CD14-positive monocyte (primary cell): Measurements from ENCODE around the gene PTCD1. TPM values are rescaled to one million over a fixed set of nuclear protein-coding genes. Genes with fewer than 3 reads are reported as not detected.

Experiments used
- DNase-seq, 3 donors: peaks; one replicate each; pipeline ENCODE4 v3.0.0-alpha.2; 2011 to 2022
- H2AFZ ChIP-seq: 2 replicates; pipeline ENCODE4 v1.6.0; 2012; ENCODE audit warnings: mild to moderate bottlenecking, low read depth, low read length, inconsistent platforms; ENCODE audit not compliant: insufficient read depth, poor library complexity, severe bottlenecking
- H3K27ac ChIP-seq, 2 donors: 1 replicate in 1 of 2; 2 replicates in 1 of 2; pipeline ENCODE4 v1.5.1; 2012 to 2013; ENCODE audit warnings: low read length in 2 of 2, control low read depth in 1 of 2, inconsistent platforms in 1 of 2, low read depth in 1 of 2, mild to moderate bottlenecking in 1 of 2
- H3K27me3 ChIP-seq, 2 donors: one replicate each; pipeline versions ENCODE4 v1.6.0 to v1.6.1; 2011 to 2013; ENCODE audit warnings: low read length in 2 of 2; ENCODE audit not compliant: control insufficient read depth in 2 of 2, insufficient read depth in 2 of 2
- H3K36me3 ChIP-seq, 2 donors: replicated peaks in 1 of 2; 1 replicate in 1 of 2; 2 replicates in 1 of 2; pipeline versions ENCODE4 v1.5.1 to v1.6.1; 2012 to 2013; ENCODE audit warnings: low read length in 2 of 2, control low read depth in 1 of 2, inconsistent platforms in 1 of 2, mild to moderate bottlenecking in 1 of 2; ENCODE audit not compliant: insufficient read depth in 2 of 2, control insufficient read depth in 1 of 2
- H3K4me1 ChIP-seq, 2 donors: 1 replicate in 1 of 2; 2 replicates in 1 of 2; pipeline versions ENCODE4 v1.5.1 to v1.6.1; 2012 to 2013; ENCODE audit warnings: low read length in 2 of 2, control low read depth in 1 of 2, inconsistent platforms in 1 of 2, mild to moderate bottlenecking in 1 of 2, moderate library complexity in 1 of 2; ENCODE audit not compliant: insufficient read depth in 2 of 2, control insufficient read depth in 1 of 2
- H3K4me2 ChIP-seq: replicated peaks from 2 replicates; pipeline ENCODE3; 2012; ENCODE audit warnings: low read length, moderate library complexity, mild to moderate bottlenecking; ENCODE audit not compliant: poor library complexity, severe bottlenecking; ENCODE audit errors: extremely low read depth
- H3K4me3 ChIP-seq, 3 experiments: fragments of 200-600 bp in 1 of 3; sonication (generic) in 1 of 3; replicated peaks in 1 of 3; 1 replicate in 2 of 3; 2 replicates in 1 of 3; pipeline ENCODE4 v1.5.1; 2011 to 2013; ENCODE audit warnings: low read length in 3 of 3, mild to moderate bottlenecking in 3 of 3, control low read depth in 2 of 3, low read depth in 2 of 3, inconsistent platforms in 1 of 3, moderate library complexity in 1 of 3
- H3K79me2 ChIP-seq: 2 replicates; pipeline ENCODE4 v1.6.0; 2012; ENCODE audit warnings: mild to moderate bottlenecking, control low read depth, inconsistent platforms, low read length, moderate library complexity; ENCODE audit not compliant: insufficient read depth
- H3K9ac ChIP-seq: 2 replicates; pipeline ENCODE4 v1.6.0; 2017; ENCODE audit warnings: low read length, mild to moderate bottlenecking; ENCODE audit not compliant: insufficient read depth, poor library complexity, severe bottlenecking
- H3K9me3 ChIP-seq, 2 donors: replicated peaks in 1 of 2; 1 replicate in 1 of 2; 2 replicates in 1 of 2; pipeline versions ENCODE4 v1.5.1 to v1.6.1; 2012 to 2013; ENCODE audit warnings: low read length in 2 of 2, control low read depth in 1 of 2; ENCODE audit not compliant: control insufficient read depth in 1 of 2, insufficient read depth in 1 of 2
- H4K20me1 ChIP-seq: 2 replicates; pipeline ENCODE4 v1.6.0; 2012; ENCODE audit warnings: mild to moderate bottlenecking, low read length, control low read depth, moderate library complexity; ENCODE audit not compliant: insufficient read depth
- H3K27ac Mint-ChIP-seq, 7 donors: one replicate each; pipeline ENCODE4 v1.8.0; 2020; ENCODE audit warnings: mild to moderate bottlenecking in 7 of 7, mixed read lengths in 7 of 7, moderate library complexity in 6 of 7, inconsistent platforms in 2 of 7
- H3K27me3 Mint-ChIP-seq, 3 donors: one replicate each; pipeline ENCODE4 v1.8.0; 2021 to 2022; ENCODE audit warnings: low read depth in 3 of 3, mild to moderate bottlenecking in 3 of 3, mixed read lengths in 3 of 3, moderate library complexity in 3 of 3, inconsistent platforms in 1 of 3
- H3K36me3 Mint-ChIP-seq, 2 donors: one replicate each; pipeline ENCODE4 v1.8.0; 2020; ENCODE audit warnings: mixed read lengths in 2 of 2, inconsistent platforms in 1 of 2, mild to moderate bottlenecking in 1 of 2
- H3K4me1 Mint-ChIP-seq: one replicate; pipeline ENCODE4 v1.8.0; 2020; ENCODE audit warnings: mild to moderate bottlenecking, mixed read lengths
- H3K4me3 Mint-ChIP-seq, 2 donors: one replicate each; pipeline ENCODE4 v1.8.0; 2020; ENCODE audit warnings: mild to moderate bottlenecking in 2 of 2, mixed read lengths in 2 of 2, moderate library complexity in 1 of 2
- H3K9me3 Mint-ChIP-seq, 7 donors: one replicate each; pipeline ENCODE4 v1.8.0; 2020 to 2022; ENCODE audit warnings: mixed read lengths in 7 of 7, mild to moderate bottlenecking in 6 of 7, moderate library complexity in 6 of 7, inconsistent platforms in 2 of 7
- WGBS: methylation state at CpG from one replicate; pipeline ENCODE4 v1.1.5; 2013; ENCODE audit warnings: missing lambda C conversion rate; ENCODE audit not compliant: insufficient coverage; 5-methylcytosine and 5-hydroxymethylcytosine counted together
- intact Hi-C, 2 donors: fragments of 100-400 bp; cut with micrococcal nuclease; formaldehyde crosslinking; loops; one replicate each; pipeline versions ENCODE4 v1.15.0 to v1.15.1; 2023
- polyA plus RNA-seq, 3 donors: library from polyadenylated mRNA; depleted of rRNA in 1 of 3; unstranded in 2 of 3; stranded (reverse) in 1 of 3; fragments of 300-500 nt in 2 of 3; fragments of >200 nt in 1 of 3; fragmentation: Illumina TruSeq in 2 of 3; gene quantifications; 1 replicate in 2 of 3; 2 replicates in 1 of 3; pipeline ENCODE4 v1.2.3, GENCODE V29; 2012 to 2021
- TF ChIP-seq, protein P1 (sequence below): fragments of 200-600 bp; IDR thresholded peaks from one replicate; pipeline ENCODE4 v1.8.0; 2022; ENCODE audit warnings: antibody characterized with exemption, mild to moderate bottlenecking

The PTCD1 gene
- polyA plus RNA-seq, 3 donors: 0.74 to 4.3 (median 1.6) TPM

DNA sequence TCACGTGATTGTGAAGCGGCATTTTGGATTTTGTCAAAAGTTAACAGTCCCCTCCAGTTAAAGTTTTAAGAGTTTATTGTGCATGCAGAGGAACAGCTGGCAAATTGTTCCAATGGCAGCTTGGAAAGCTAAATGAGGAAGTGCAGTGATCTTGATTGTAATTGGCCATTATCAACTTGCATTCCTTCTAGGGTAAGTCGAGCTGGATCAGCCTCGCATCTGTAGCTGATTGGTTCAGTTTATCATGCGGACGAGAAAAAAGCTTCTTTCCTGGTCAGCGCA is 34.7 kb upstream of the PTCD1 start:
- Histone ChIP-seq H3K9me3 (no peaks in the 10 kb centered on the region), H3K4me3 (peak overlapping the region; percentile 61 to 87 (median 76)), H4K20me1 (no peaks in the 10 kb centered on the region), H3K27ac (peak overlapping the region; percentile 74 to 80), H3K36me3 (no peaks in the 10 kb centered on the region), H3K4me1 (peaks cover 10 to 22% of the 10 kb centered on the region in 2 donors), H3K79me2 (peaks cover 54% of the 10 kb centered on the region), H3K9ac (peak overlapping the region; percentile 79), H2AFZ (peak overlapping the region; percentile 99), H3K27me3 (no peaks in the 10 kb centered on the region), H3K4me2 (peak overlapping the region; percentile 99)
- Mint-ChIP-seq H3K4me3 (peak overlapping the region; percentile 88 to 97), H3K36me3 (peaks cover 5 to 17% of the 10 kb centered on the region in 2 donors), H3K27me3 (peaks cover 15 to 24% (median 15%) of the 10 kb centered on the region in 3 donors), H3K27ac (peak overlapping the region; percentile 91 to 95 (median 93)), H3K9me3 (peaks cover 0 to 3% (median 2%) of the 10 kb centered on the region in 7 donors), H3K4me1 (peaks cover 18% of the 10 kb centered on the region)
- TF ChIP-seq, protein P1, sequence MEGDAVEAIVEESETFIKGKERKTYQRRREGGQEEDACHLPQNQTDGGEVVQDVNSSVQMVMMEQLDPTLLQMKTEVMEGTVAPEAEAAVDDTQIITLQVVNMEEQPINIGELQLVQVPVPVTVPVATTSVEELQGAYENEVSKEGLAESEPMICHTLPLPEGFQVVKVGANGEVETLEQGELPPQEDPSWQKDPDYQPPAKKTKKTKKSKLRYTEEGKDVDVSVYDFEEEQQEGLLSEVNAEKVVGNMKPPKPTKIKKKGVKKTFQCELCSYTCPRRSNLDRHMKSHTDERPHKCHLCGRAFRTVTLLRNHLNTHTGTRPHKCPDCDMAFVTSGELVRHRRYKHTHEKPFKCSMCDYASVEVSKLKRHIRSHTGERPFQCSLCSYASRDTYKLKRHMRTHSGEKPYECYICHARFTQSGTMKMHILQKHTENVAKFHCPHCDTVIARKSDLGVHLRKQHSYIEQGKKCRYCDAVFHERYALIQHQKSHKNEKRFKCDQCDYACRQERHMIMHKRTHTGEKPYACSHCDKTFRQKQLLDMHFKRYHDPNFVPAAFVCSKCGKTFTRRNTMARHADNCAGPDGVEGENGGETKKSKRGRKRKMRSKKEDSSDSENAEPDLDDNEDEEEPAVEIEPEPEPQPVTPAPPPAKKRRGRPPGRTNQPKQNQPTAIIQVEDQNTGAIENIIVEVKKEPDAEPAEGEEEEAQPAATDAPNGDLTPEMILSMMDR: no peak
- 0% methylated on average over 7 of the region's 7 CpGs for WGBS
- peak; percentile 50 to 66 (median 65) for DNase-seq
- intact Hi-C loops: loop anchor here in 1 of 2 donors (2.0 kb wide), 1 partner anchor 26 kb away; no protein-coding TSS in a partner anchor

GRCh38 chr7:99472561-99473314 is 34.1 kb upstream of the PTCD1 start, which contains the start of gene ZNF789:
Gene ZNF789 (plus strand): TSS chr7:99472890. CDS start chr7:99476457, 3,567 bp downstream.
- H3K4me2 ChIP-seq: peak within 1 kb of the TSS; percentile 99

More at GRCh38 chr7:99472561-99473314, 34.1 kb upstream of the PTCD1 start, which contains the start of gene ZNF789:
- under 1% methylated on average over 53 of the region's 56 CpGs for WGBS
- TF ChIP-seq, protein P1: no peak
- peaks cover 15 to 24% (median 15%) of the 10 kb centered on the region in 3 donors for H3K27me3 Mint-ChIP-seq
- DNase-seq: peak; percentile 90 to 93 (median 92)
- Histone ChIP-seq H4K20me1 (no peaks in the 10 kb centered on the region), H2AFZ (peak within 1 kb of the TSS; percentile 99), H3K9ac (peak within 1 kb of the TSS; percentile 79), H3K36me3 (no peaks in the 10 kb centered on the region), H3K27ac (peak within 1 kb of the TSS; percentile 74 to 80), H3K79me2 (peaks cover 48% of the 10 kb centered on the region), H3K4me3 (peak within 1 kb of the TSS; percentile 61 to 87 (median 76)), H3K9me3 (no peaks in the 10 kb centered on the region), H3K27me3 (no peaks in the 10 kb centered on the region), H3K4me1 (peaks cover 7 to 17% of the 10 kb centered on the region in 2 donors)
- intact Hi-C loops: loop anchor here in 1 of 2 donors (2.0 kb wide), 1 partner anchor 26 kb away; no protein-coding TSS in a partner anchor
- H3K9me3 Mint-ChIP-seq: peaks cover 0 to 3% (median 0%) of the 10 kb centered on the region in 7 donors
- H3K4me3 Mint-ChIP-seq: peak within 1 kb of the TSS; percentile 88 to 97
- H3K27ac Mint-ChIP-seq: peak within 1 kb of the TSS; percentile 91 to 95 (median 93)
- peaks cover 14% of the 10 kb centered on the region for H3K4me1 Mint-ChIP-seq
- H3K36me3 Mint-ChIP-seq: peaks cover 3 to 13% of the 10 kb centered on the region in 2 donors
